HTR-8/SVneo (cell line): ENCODE data around the gene TBX4.
"Not testable (repeated sequence)": the region's sequence is repeated elsewhere in the genome, so short reads cannot be mapped to it uniquely, and the experiment has no call there.

Source experiments
- DNase-seq: peaks from one replicate; pipeline ENCODE4 v3.0.0; 2011; ENCODE audit warnings: low spot score, mixed read lengths; ENCODE audit not compliant: insufficient read length
- FAIRE-seq: peaks from 2 replicates; lab custom pipeline; 2011; peaks lifted over from hg19 to GRCh38; lab: Jason Lieb, UNC

The TBX4 gene

GRCh38 chr17:61492759-61493526 is 40.7 kb downstream of the TBX4 start:
- peak; percentile 55 for DNase-seq
- peak; percentile 13 for FAIRE-seq

GRCh38 chr17:61493830-61494324 is 41.7 kb downstream of the TBX4 start:
- not testable (repeated sequence) for DNase-seq, FAIRE-seq

GRCh38 chr17:61494325-61495160 is 42.3 kb downstream of the TBX4 start:
- DNase-seq (no peak), FAIRE-seq (no peak)

GRCh38 chr17:61495161-61495857 is 43.1 kb downstream of the TBX4 start:
- DNase-seq (peak; percentile 68), FAIRE-seq (no peak)

- DNase-seq: no peak
- no peak for FAIRE-seq
Measured at GRCh38 chr17:61496174-61496956, 44.1 kb downstream of the TBX4 start.

GRCh38 chr17:61496957-61497653 is 44.9 kb downstream of the TBX4 start:
- no peak for DNase-seq
- no peak for FAIRE-seq

- FAIRE-seq (peak; percentile 60), DNase-seq (no peak)
Measured at GRCh38 chr17:61498042-61498994, 46.1 kb downstream of the TBX4 start.

- FAIRE-seq: no peak
- no peak for DNase-seq
Measured at GRCh38 chr17:61499632-61500031, 47.4 kb downstream of the TBX4 start.

- DNase-seq (no peak), FAIRE-seq (peak; percentile 57)
Measured at GRCh38 chr17:61500287-61500686, 48.1 kb downstream of the TBX4 start.

- FAIRE-seq (no peak), DNase-seq (no peak)
Measured at GRCh38 chr17:61502292-61502691, 50.1 kb downstream of the TBX4 start.

GRCh38 chr17:61503961-61504360 is 51.7 kb downstream of the TBX4 start:
- FAIRE-seq (no peak), DNase-seq (no peak)

GRCh38 chr17:61504697-61505096 is 52.5 kb downstream of the TBX4 start:
- FAIRE-seq: peak; percentile 76
- DNase-seq: peak; percentile 89

- DNase-seq (no peak), FAIRE-seq (no peak)
Measured at GRCh38 chr17:61505846-61506627, 53.8 kb downstream of the TBX4 start.

GRCh38 chr17:61507383-61508066 is 55.3 kb downstream of the TBX4 start:
- DNase-seq (no peak), FAIRE-seq (no peak)

- no peak for DNase-seq
- no peak for FAIRE-seq
Measured at GRCh38 chr17:61508912-61509311, 56.7 kb downstream of the TBX4 start.

GRCh38 chr17:61509454-61509853 is 57.2 kb downstream of the TBX4 start:
- FAIRE-seq, DNase-seq: not testable (repeated sequence)

- no peak for FAIRE-seq
- no peak for DNase-seq
Measured at GRCh38 chr17:61510237-61510636, 58.0 kb downstream of the TBX4 start.
